Ishikawa (cell line): ENCODE results near the gene DEUP1.

Experiments
- CREB1 ChIP-seq: IDR thresholded peaks from 2 replicates; pipeline ENCODE4 v1.6.1; 2012; ENCODE audit warnings: low read depth
- EGR1 ChIP-seq: IDR thresholded peaks from 2 replicates; pipeline ENCODE4 v1.6.1; 2012
- EP300 ChIP-seq: IDR thresholded peaks from 2 replicates; pipeline ENCODE4 v1.6.1; 2012; ENCODE audit warnings: borderline replicate concordance
- NFIC ChIP-seq: IDR thresholded peaks from 2 replicates; pipeline ENCODE4 v1.6.1; 2012
- RAD21 ChIP-seq: IDR thresholded peaks from 2 replicates; pipeline ENCODE4 v1.6.1; 2012; ENCODE audit warnings: low read depth
- TAF1 ChIP-seq: IDR thresholded peaks from 2 replicates; pipeline ENCODE4 v1.6.1; 2012; ENCODE audit warnings: low read depth, mild to moderate bottlenecking
- TCF12 ChIP-seq: IDR thresholded peaks from 2 replicates; pipeline ENCODE4 v1.6.1; 2012; ENCODE audit warnings: low read depth
- ZBTB7A ChIP-seq: IDR thresholded peaks from 2 replicates; pipeline ENCODE4 v1.6.1; 2012; ENCODE audit warnings: low read depth
- TF ChIP-seq, protein P1 (sequence below): IDR thresholded peaks from 2 replicates; pipeline ENCODE4 v1.6.1; 2012

DNA sequence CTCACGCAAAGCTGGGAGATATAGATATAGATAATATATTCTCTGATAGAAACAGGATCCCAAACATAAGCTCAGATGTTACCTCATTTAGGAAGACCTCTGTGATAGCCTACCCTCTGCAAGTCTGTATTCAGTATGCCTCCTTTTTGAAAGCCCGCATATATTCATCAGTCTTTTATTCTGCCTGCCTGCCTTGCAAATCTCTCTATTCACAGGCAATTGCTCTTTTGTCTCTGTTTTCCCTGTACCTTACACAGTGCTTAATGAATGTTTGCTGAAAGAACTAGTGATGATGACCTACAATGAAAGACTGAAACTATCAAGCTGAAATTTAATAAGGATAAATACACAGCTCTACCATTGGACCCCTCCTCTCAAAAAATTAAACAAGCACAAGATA, 18.4 kb downstream of the DEUP1 start:
- no peak for TF ChIP-seq EP300
- TF ChIP-seq RAD21, result no peak
- TF ChIP-seq EGR1, result no peak
- TF ChIP-seq, protein P1, sequence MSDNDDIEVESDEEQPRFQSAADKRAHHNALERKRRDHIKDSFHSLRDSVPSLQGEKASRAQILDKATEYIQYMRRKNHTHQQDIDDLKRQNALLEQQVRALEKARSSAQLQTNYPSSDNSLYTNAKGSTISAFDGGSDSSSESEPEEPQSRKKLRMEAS, result no peak
- TF ChIP-seq ZBTB7A, result no peak
- no peak for TF ChIP-seq TCF12
- no peak for TF ChIP-seq CREB1
- TF ChIP-seq NFIC, result no peak
- no peak for TF ChIP-seq TAF1
